ENCODE data around the gene GRM6. TPM values are rescaled to one million over a fixed set of nuclear protein-coding genes. Genes with fewer than 3 reads are reported as not detected.
A peak's percentile ranks its signal among the peaks of the same experiment; 100 is the strongest.

The GRM6 gene
- total RNA-seq = not detected in 2 replicates
- long read RNA-seq = 0 reads

GRCh38 chr5:178994580-178995340 lies at the start of gene GRM6:
GRM6 (minus strand) TSS chr5:178995320; CDS start chr5:178994944, 376 bp downstream.
- peaks cover 66% of the 10 kb centered on the region for H3K27me3 Mint-ChIP-seq (ENCODE audit: low read depth)
- peak within 1 kb of the TSS; percentile 27 for H3K4me3 Mint-ChIP-seq
- peaks cover 5% of the 10 kb centered on the region for H3K4me1 Mint-ChIP-seq
- H3K9me3 Mint-ChIP-seq = peaks cover 2% of the 10 kb centered on the region
- TF ChIP-seq CTCF (conservative IDR thresholded peaks at IDR 0.05) = no peak
- no peak for DNase-seq (ENCODE audit: low read depth, low spot score)
- H3K27ac Mint-ChIP-seq (ENCODE audit: unreplicated experiment) = no peak within 1 kb of the TSS
- H3K36me3 Mint-ChIP-seq (ENCODE audit: low read depth) = no peaks in the 10 kb centered on the region

- no peak overlapping the region for H3K4me3 Mint-ChIP-seq
- H3K4me1 Mint-ChIP-seq = no peaks in the 10 kb centered on the region
- no peaks in the 10 kb centered on the region for H3K36me3 Mint-ChIP-seq (ENCODE audit: low read depth)
- peaks cover 14% of the 10 kb centered on the region for H3K9me3 Mint-ChIP-seq
- no peak for TF ChIP-seq CTCF (conservative IDR thresholded peaks at IDR 0.05)
- no peak for DNase-seq (ENCODE audit: low read depth, low spot score)
- peaks cover 3% of the 10 kb centered on the region for H3K27me3 Mint-ChIP-seq (ENCODE audit: low read depth)
- H3K27ac Mint-ChIP-seq (ENCODE audit: unreplicated experiment) = no peak overlapping the region
Measured at GRCh38 chr5:179044765-179045164, 49.6 kb upstream of the GRM6 start.

- no peak overlapping the region for H3K27ac Mint-ChIP-seq (ENCODE audit: unreplicated experiment)
- no peak overlapping the region for H3K4me3 Mint-ChIP-seq
- DNase-seq (ENCODE audit: low read depth, low spot score) = no peak
- TF ChIP-seq CTCF (conservative IDR thresholded peaks at IDR 0.05) = no peak
- H3K9me3 Mint-ChIP-seq = peaks cover 53% of the 10 kb centered on the region
- no peaks in the 10 kb centered on the region for H3K4me1 Mint-ChIP-seq
- peaks cover 80% of the 10 kb centered on the region for H3K36me3 Mint-ChIP-seq (ENCODE audit: low read depth)
- no peaks in the 10 kb centered on the region for H3K27me3 Mint-ChIP-seq (ENCODE audit: low read depth)
Measured at GRCh38 chr5:179033004-179033580, 38.0 kb upstream of the GRM6 start.

GRCh38 chr5:179023528-179024189 lies 28.5 kb upstream of the GRM6 start, which contains the start of gene ZNF879:
ZNF879 (plus strand) TSS chr5:179023804; CDS start chr5:179025005, 1,201 bp downstream.
- no peak for TF ChIP-seq CTCF (conservative IDR thresholded peaks at IDR 0.05)
- H3K36me3 Mint-ChIP-seq (ENCODE audit: low read depth) = peaks cover 29% of the 10 kb centered on the region

GRCh38 chr5:179008667-179009066 lies 13.5 kb upstream of the GRM6 start:
- Mint-ChIP-seq H3K27me3 (ENCODE audit: low read depth) (peaks cover 6% of the 10 kb centered on the region), H3K4me1 (no peaks in the 10 kb centered on the region), H3K36me3 (ENCODE audit: low read depth) (peaks cover 3% of the 10 kb centered on the region), H3K27ac (ENCODE audit: unreplicated experiment) (no peak overlapping the region), H3K4me3 (no peak overlapping the region), H3K9me3 (peaks cover 34% of the 10 kb centered on the region)
- peak; percentile 34 for TF ChIP-seq CTCF (conservative IDR thresholded peaks at IDR 0.05)
- DNase-seq (ENCODE audit: low read depth, low spot score) = no peak

More at GRCh38 chr5:179023528-179024189, 28.5 kb upstream of the GRM6 start, which contains the start of gene ZNF879:
- Mint-ChIP-seq H3K27me3 (ENCODE audit: low read depth) (peaks cover 7% of the 10 kb centered on the region), H3K9me3 (peaks cover 18% of the 10 kb centered on the region), H3K4me1 (peaks cover 8% of the 10 kb centered on the region), H3K4me3 (peak within 1 kb of the TSS; percentile 91), H3K27ac (ENCODE audit: unreplicated experiment) (peak within 1 kb of the TSS; percentile 93)
- DNase-seq (ENCODE audit: low read depth, low spot score) = peak; percentile 86
